RWPE2 (cell line): ENCODE data around the gene LAMA3.
A peak's percentile ranks its signal among the peaks of the same experiment; 100 is the strongest.

Experiments used
- ATAC-seq: fragments of 200-7000 bp; cut with Tn5 transposase; 3 replicates; pipeline ENCODE4 v1.9.1; 2021; ENCODE audit warnings: low read depth
- DNase-seq: peaks from one replicate; pipeline ENCODE4 v3.0.0-alpha.2; 2020; ENCODE audit warnings: low spot score
- H3K27ac ChIP-seq: fragments of 450-650 bp; 2 replicates; pipeline ENCODE4 v1.5.1; 2017; ENCODE audit warnings: mild to moderate bottlenecking; ENCODE audit not compliant: poor library complexity, severe bottlenecking
- H3K27me3 ChIP-seq: fragments of 250-450 bp; sonication (Bioruptor Pico); 2 replicates; pipeline ENCODE4 v1.5.1; 2021; ENCODE audit warnings: mild to moderate bottlenecking, moderate library complexity; ENCODE audit not compliant: insufficient read depth, poor library complexity, severe bottlenecking
- H3K36me3 ChIP-seq: fragments of 250-450 bp; sonication (Bioruptor Pico); 2 replicates; pipeline ENCODE4 v1.5.1; 2020; ENCODE audit warnings: low read depth, mild to moderate bottlenecking, moderate library complexity
- H3K4me1 ChIP-seq: fragments of 250-450 bp; sonication (Bioruptor Pico); 2 replicates; pipeline ENCODE4 v1.5.1; 2021; ENCODE audit warnings: mild to moderate bottlenecking, moderate library complexity; ENCODE audit not compliant: insufficient read depth, poor library complexity, severe bottlenecking
- H3K4me3 ChIP-seq: fragments of 250-450 bp; sonication (Bioruptor Pico); 2 replicates; pipeline ENCODE4 v1.5.1; 2021; ENCODE audit warnings: mild to moderate bottlenecking, moderate library complexity; ENCODE audit not compliant: severe bottlenecking
- H3K9me3 ChIP-seq: fragments of 250-450 bp; sonication (Bioruptor Pico); 2 replicates; pipeline ENCODE4 v1.5.1; 2021; ENCODE audit warnings: mild to moderate bottlenecking, moderate library complexity; ENCODE audit not compliant: severe bottlenecking
- TF ChIP-seq, protein P1 (sequence below): fragments of 450-650 bp; IDR thresholded peaks from one replicate; pipeline ENCODE4 v1.5.1; 2017; ENCODE audit warnings: mild to moderate bottlenecking, moderate library complexity; ENCODE audit not compliant: poor library complexity, severe bottlenecking

Gene LAMA3

DNA sequence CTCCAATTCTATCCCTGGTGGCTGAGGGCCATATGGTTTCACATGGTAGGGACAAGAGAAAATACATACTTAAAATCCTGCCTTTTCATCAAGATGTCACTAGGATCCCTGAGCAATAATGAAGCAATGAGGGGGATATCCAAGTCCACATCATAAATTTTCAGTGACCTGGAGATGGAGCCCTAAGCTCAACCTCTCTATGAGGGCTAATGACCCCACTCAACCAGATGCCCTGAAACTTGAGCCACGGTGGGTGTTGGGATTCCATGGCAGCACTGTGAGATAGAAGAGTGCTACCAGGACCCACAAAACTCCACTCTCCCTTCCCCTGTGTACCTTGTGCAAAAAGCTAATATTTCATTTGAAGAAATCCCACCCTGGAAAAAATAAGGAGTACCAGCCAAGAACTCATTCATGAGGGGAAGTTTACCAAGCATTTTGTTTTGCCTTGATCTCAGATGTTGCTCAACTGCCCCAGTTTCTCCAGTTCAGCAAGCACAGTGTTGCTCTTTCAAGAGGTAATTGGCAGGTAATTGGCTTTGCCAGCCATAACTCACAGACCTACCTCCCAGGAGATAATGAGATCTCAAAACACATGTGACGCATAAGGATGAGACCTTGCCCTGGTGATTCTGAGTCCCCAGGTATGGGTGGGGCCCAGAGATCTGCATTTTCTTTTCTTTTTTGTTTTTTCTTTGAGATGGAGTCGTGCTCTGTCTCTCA, 274.4 kb downstream of the LAMA3 start:
- TF ChIP-seq, protein P1, sequence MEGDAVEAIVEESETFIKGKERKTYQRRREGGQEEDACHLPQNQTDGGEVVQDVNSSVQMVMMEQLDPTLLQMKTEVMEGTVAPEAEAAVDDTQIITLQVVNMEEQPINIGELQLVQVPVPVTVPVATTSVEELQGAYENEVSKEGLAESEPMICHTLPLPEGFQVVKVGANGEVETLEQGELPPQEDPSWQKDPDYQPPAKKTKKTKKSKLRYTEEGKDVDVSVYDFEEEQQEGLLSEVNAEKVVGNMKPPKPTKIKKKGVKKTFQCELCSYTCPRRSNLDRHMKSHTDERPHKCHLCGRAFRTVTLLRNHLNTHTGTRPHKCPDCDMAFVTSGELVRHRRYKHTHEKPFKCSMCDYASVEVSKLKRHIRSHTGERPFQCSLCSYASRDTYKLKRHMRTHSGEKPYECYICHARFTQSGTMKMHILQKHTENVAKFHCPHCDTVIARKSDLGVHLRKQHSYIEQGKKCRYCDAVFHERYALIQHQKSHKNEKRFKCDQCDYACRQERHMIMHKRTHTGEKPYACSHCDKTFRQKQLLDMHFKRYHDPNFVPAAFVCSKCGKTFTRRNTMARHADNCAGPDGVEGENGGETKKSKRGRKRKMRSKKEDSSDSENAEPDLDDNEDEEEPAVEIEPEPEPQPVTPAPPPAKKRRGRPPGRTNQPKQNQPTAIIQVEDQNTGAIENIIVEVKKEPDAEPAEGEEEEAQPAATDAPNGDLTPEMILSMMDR = peak; percentile 27
- Histone ChIP-seq H3K27me3 (no peaks in the 10 kb centered on the region), H3K9me3 (no peaks in the 10 kb centered on the region), H3K27ac (no peak overlapping the region), H3K4me1 (no peaks in the 10 kb centered on the region), H3K36me3 (no peaks in the 10 kb centered on the region), H3K4me3 (no peak overlapping the region)
- ATAC-seq = no peak
- no peak for DNase-seq

DNA sequence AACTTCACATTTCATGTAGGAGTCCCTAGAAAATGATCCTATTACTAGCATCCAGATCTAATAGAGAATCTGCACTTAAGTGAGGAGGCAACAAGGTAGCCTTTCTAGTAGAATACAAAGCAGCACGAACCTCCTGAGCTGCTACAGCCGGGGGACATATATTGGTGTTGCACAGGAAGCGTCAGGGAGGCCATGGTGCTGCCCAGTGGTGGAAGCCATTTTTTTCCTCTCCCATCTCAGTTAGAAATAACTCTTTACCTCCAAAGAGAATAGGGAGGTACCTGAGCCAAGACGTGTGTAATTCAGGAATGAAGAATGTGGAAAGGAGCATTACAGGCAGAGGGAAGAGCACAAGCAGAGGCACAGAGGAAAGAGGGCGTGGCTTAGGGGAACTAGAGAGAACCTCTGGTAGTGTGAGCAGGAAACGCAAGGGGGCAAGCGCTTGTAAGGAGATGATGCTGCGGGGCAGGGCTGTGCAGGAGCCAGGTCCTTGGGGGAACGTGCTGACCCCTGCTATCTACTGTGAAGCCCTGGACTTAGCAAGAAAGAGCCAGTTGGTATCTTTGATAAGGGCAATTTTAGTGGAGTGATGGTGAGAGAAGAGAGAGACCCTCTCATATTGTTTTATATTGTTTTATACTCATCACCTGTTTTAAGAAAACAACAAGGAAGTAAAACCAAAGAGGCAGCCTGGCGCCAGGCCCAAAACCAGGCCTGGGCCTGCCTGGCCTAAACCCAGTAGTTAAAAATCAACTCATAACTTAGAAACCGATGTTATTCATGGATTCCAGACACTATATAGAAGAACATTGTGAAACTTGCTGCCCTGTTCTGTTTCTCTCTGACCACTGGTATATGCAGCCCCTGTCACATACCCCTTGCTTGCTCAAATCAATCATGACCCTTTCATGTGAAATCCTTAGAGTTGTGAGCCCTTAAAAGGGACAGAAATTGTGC, 275.3 kb downstream of the LAMA3 start:
- ATAC-seq (peak; percentile 39; the same call in 2 of the 3 replicates), DNase-seq (no peak)
- H3K27me3 ChIP-seq = no peaks in the 10 kb centered on the region
- no peak overlapping the region for H3K27ac ChIP-seq
- no peaks in the 10 kb centered on the region for H3K9me3 ChIP-seq
- no peak overlapping the region for H3K4me3 ChIP-seq
- H3K4me1 ChIP-seq = no peaks in the 10 kb centered on the region
- no peaks in the 10 kb centered on the region for H3K36me3 ChIP-seq
- TF ChIP-seq, protein P1 = no peak

DNA sequence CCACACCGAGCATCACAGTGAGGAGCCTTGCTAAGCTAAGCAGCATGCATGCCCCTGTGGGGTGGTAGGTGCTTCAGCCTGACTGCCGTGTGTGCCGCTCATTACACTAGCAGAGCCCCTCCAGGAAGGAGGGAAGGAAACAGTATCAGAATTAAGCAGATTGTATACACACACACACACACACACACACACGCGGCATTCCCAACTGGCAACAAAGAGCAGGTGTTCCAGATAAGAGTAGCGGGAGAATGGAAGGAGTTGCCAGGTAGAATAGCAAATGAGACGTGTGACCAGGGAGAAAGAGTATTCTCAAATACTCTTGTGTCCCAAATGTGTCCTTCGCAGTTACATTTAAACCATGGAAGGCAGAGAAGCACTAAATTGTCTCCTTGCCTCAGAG, 277.7 kb downstream of the LAMA3 start:
- no peaks in the 10 kb centered on the region for H3K36me3 ChIP-seq
- no peaks in the 10 kb centered on the region for H3K4me1 ChIP-seq
- no peak overlapping the region for H3K27ac ChIP-seq
- no peaks in the 10 kb centered on the region for H3K27me3 ChIP-seq
- TF ChIP-seq, protein P1 = no peak
- no peak overlapping the region for H3K4me3 ChIP-seq
- DNase-seq (no peak), ATAC-seq (no peak)
- H3K9me3 ChIP-seq = no peaks in the 10 kb centered on the region

DNA sequence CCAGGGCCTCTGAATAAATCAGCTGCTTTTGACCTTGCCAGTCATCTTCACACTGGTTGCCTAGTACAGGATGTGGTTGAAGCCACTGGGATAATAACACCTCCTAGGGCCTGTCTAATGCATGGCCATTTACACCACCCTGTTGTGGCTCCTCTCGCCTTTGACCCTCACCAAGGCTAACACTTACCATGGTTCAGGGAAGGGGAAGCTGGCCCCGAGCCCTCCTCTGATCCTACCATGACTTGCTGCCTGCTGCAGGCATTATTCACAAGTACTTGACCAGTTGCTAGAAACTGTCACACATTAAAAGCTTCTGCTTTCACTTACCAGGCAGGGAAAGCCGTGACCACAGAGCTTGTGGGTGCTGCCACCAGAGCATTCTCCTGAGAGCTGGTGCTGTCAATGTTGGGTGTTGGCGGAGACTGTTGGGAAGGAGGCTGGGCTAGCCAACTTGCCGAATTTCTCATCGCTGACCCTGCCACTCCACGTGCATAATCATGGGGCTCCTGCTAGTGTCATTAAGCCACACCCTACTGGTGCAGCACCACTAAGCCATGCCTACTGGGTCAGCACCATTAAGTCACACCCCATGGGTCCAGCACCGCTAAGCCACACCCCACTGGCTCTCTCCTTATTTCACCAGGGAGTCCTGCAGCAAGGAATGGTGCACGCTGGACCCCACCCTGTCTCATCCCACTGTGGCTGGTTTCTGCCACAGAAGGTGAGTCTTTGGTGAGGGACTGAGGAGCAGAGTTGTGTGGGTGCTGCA, 278.3 kb downstream of the LAMA3 start:
- Histone ChIP-seq H3K9me3 (no peaks in the 10 kb centered on the region), H3K27ac (no peak overlapping the region), H3K27me3 (no peaks in the 10 kb centered on the region), H3K36me3 (no peaks in the 10 kb centered on the region), H3K4me3 (no peak overlapping the region), H3K4me1 (no peaks in the 10 kb centered on the region)
- DNase-seq (no peak), ATAC-seq (no peak)
- TF ChIP-seq, protein P1 = no peak
